IPS-20b (cell line): ENCODE measurements around the gene IL12RB2.

ENCODE experiments used
- H3K27ac ChIP-seq: one replicate; pipeline ENCODE4 v1.5.1; 2013; ENCODE audit warnings: low read length
- H3K27me3 ChIP-seq: 2 replicates; pipeline ENCODE4 v1.6.1; 2013; ENCODE audit warnings: mild to moderate bottlenecking, low read length, inconsistent platforms; ENCODE audit not compliant: insufficient read depth
- H3K36me3 ChIP-seq: 2 replicates; pipeline ENCODE4 v1.6.1; 2013; ENCODE audit warnings: low read depth, mild to moderate bottlenecking, inconsistent platforms, low read length, moderate library complexity; ENCODE audit not compliant: insufficient read depth
- H3K4me1 ChIP-seq: 2 replicates; pipeline ENCODE4 v1.6.1; 2013; ENCODE audit warnings: mild to moderate bottlenecking, control low read depth, inconsistent platforms, low read length, moderate library complexity; ENCODE audit not compliant: insufficient read depth
- H3K4me3 ChIP-seq: 2 replicates; pipeline ENCODE4 v1.5.1; 2013; ENCODE audit warnings: mild to moderate bottlenecking, low read length, inconsistent platforms
- H3K9ac ChIP-seq: 2 replicates; pipeline ENCODE4 v1.6.1; 2013; ENCODE audit warnings: low read depth, mild to moderate bottlenecking, inconsistent platforms, low read length, moderate library complexity
- H3K9me3 ChIP-seq: 2 replicates; pipeline ENCODE4 v1.6.1; 2013; ENCODE audit warnings: mild to moderate bottlenecking, low read depth, low read length, inconsistent platforms; ENCODE audit not compliant: insufficient read depth

The IL12RB2 gene

GRCh38 chr1:67355745-67356424 is 48.2 kb downstream of the IL12RB2 start:
- Histone ChIP-seq H3K27me3 (no peaks in the 10 kb centered on the region), H3K27ac (no peak overlapping the region), H3K9me3 (no peaks in the 10 kb centered on the region), H3K4me3 (no peak overlapping the region), H3K4me1 (no peaks in the 10 kb centered on the region), H3K36me3 (no peaks in the 10 kb centered on the region), H3K9ac (no peak overlapping the region)

GRCh38 chr1:67359592-67359991 is 51.9 kb downstream of the IL12RB2 start:
- Histone ChIP-seq H3K4me3 (no peak overlapping the region), H3K9me3 (no peaks in the 10 kb centered on the region), H3K9ac (no peak overlapping the region), H3K27me3 (no peaks in the 10 kb centered on the region), H3K27ac (no peak overlapping the region), H3K4me1 (no peaks in the 10 kb centered on the region), H3K36me3 (no peaks in the 10 kb centered on the region)

- Histone ChIP-seq H3K9ac (no peak overlapping the region), H3K27me3 (no peaks in the 10 kb centered on the region), H3K4me1 (no peaks in the 10 kb centered on the region), H3K9me3 (no peaks in the 10 kb centered on the region), H3K36me3 (no peaks in the 10 kb centered on the region), H3K27ac (no peak overlapping the region), H3K4me3 (no peak overlapping the region)
These were observed 54.0 kb downstream of the IL12RB2 start for GRCh38 chr1:67361641-67362040.

- no peak overlapping the region for H3K4me3 ChIP-seq
- H3K36me3 ChIP-seq: no peaks in the 10 kb centered on the region
- H3K4me1 ChIP-seq: no peaks in the 10 kb centered on the region
- no peak overlapping the region for H3K9ac ChIP-seq
- no peak overlapping the region for H3K27ac ChIP-seq
- H3K27me3 ChIP-seq: no peaks in the 10 kb centered on the region
- H3K9me3 ChIP-seq: no peaks in the 10 kb centered on the region
These were observed 59.8 kb downstream of the IL12RB2 start for GRCh38 chr1:67367370-67368045.

GRCh38 chr1:67368046-67368514 is 60.4 kb downstream of the IL12RB2 start:
- H3K9me3 ChIP-seq: no peaks in the 10 kb centered on the region
- H3K9ac ChIP-seq: no peak overlapping the region

GRCh38 chr1:67371043-67371442 is 63.4 kb downstream of the IL12RB2 start:
- no peaks in the 10 kb centered on the region for H3K27me3 ChIP-seq
- H3K9me3 ChIP-seq: no peaks in the 10 kb centered on the region
- H3K4me3 ChIP-seq: no peak overlapping the region
- H3K9ac ChIP-seq: no peak overlapping the region
- H3K36me3 ChIP-seq: no peaks in the 10 kb centered on the region
- no peak overlapping the region for H3K27ac ChIP-seq
- no peaks in the 10 kb centered on the region for H3K4me1 ChIP-seq

More at GRCh38 chr1:67368046-67368514, 60.4 kb downstream of the IL12RB2 start:
- H3K27ac ChIP-seq: no peak overlapping the region
- no peaks in the 10 kb centered on the region for H3K27me3 ChIP-seq
- no peak overlapping the region for H3K4me3 ChIP-seq
- H3K36me3 ChIP-seq: no peaks in the 10 kb centered on the region
- no peaks in the 10 kb centered on the region for H3K4me1 ChIP-seq

- H3K27ac ChIP-seq: no peak overlapping the region
- no peaks in the 10 kb centered on the region for H3K27me3 ChIP-seq
- H3K9ac ChIP-seq: no peak overlapping the region
- no peak overlapping the region for H3K4me3 ChIP-seq
- no peaks in the 10 kb centered on the region for H3K36me3 ChIP-seq
- no peaks in the 10 kb centered on the region for H3K9me3 ChIP-seq
- H3K4me1 ChIP-seq: peaks cover 6% of the 10 kb centered on the region
These were observed 64.0 kb downstream of the IL12RB2 start for GRCh38 chr1:67371681-67372080.

- no peaks in the 10 kb centered on the region for H3K9me3 ChIP-seq
- no peak overlapping the region for H3K27ac ChIP-seq
- H3K9ac ChIP-seq: no peak overlapping the region
- H3K4me3 ChIP-seq: no peak overlapping the region
- no peaks in the 10 kb centered on the region for H3K36me3 ChIP-seq
- no peaks in the 10 kb centered on the region for H3K27me3 ChIP-seq
- peaks cover 10% of the 10 kb centered on the region for H3K4me1 ChIP-seq
These were observed 64.5 kb downstream of the IL12RB2 start for GRCh38 chr1:67372136-67372535.

GRCh38 chr1:67372898-67373297 is 65.2 kb downstream of the IL12RB2 start:
- H3K4me1 ChIP-seq: peaks cover 12% of the 10 kb centered on the region
- H3K9me3 ChIP-seq: no peaks in the 10 kb centered on the region
- no peaks in the 10 kb centered on the region for H3K27me3 ChIP-seq
- no peak overlapping the region for H3K27ac ChIP-seq
- H3K4me3 ChIP-seq: no peak overlapping the region
- H3K9ac ChIP-seq: no peak overlapping the region
- H3K36me3 ChIP-seq: no peaks in the 10 kb centered on the region

GRCh38 chr1:67376381-67376780 is 68.7 kb downstream of the IL12RB2 start:
- H3K36me3 ChIP-seq: no peaks in the 10 kb centered on the region
- no peak overlapping the region for H3K9ac ChIP-seq
- no peaks in the 10 kb centered on the region for H3K27me3 ChIP-seq
- H3K4me1 ChIP-seq: peaks cover 12% of the 10 kb centered on the region
- no peaks in the 10 kb centered on the region for H3K9me3 ChIP-seq
- no peak overlapping the region for H3K27ac ChIP-seq
- H3K4me3 ChIP-seq: no peak overlapping the region

GRCh38 chr1:67377253-67377652 is 69.6 kb downstream of the IL12RB2 start:
- Histone ChIP-seq H3K9me3 (no peaks in the 10 kb centered on the region), H3K4me3 (no peak overlapping the region), H3K9ac (no peak overlapping the region), H3K27me3 (no peaks in the 10 kb centered on the region), H3K27ac (no peak overlapping the region), H3K4me1 (peaks cover 12% of the 10 kb centered on the region), H3K36me3 (no peaks in the 10 kb centered on the region)

- Histone ChIP-seq H3K27ac (no peak overlapping the region), H3K4me1 (peaks cover 11% of the 10 kb centered on the region), H3K27me3 (no peaks in the 10 kb centered on the region), H3K9ac (no peak overlapping the region), H3K4me3 (no peak overlapping the region), H3K36me3 (no peaks in the 10 kb centered on the region; the same call in 1 of the 2 replicates), H3K9me3 (peaks cover 26% of the 10 kb centered on the region)
These were observed 73.5 kb downstream of the IL12RB2 start for GRCh38 chr1:67381154-67381553.
